HepG2 (cell line): ENCODE results near the gene SMTNL2.

Experiments used
- ASH2L ChIP-seq: fragments of 300-600, 200-600 bp; sonication (generic); IDR thresholded peaks from 2 replicates; pipeline ENCODE4 v1.7.0; 2017; ENCODE audit warnings: low read depth, mild to moderate bottlenecking, moderate library complexity, mixed read lengths, low read length; ENCODE audit not compliant: insufficient read length
- CTCF ChIP-seq: sonication (generic); formaldehyde crosslinking; IDR thresholded peaks from 2 replicates; pipeline ENCODE4 v1.5.0; 2020; ENCODE audit warnings: mild to moderate bottlenecking, missing genetic modification reagents, moderate library complexity
- DR1 ChIP-seq: sonication (generic); formaldehyde crosslinking; IDR thresholded peaks from 2 replicates; pipeline ENCODE4 v1.8.0; 2021; ENCODE audit warnings: mild to moderate bottlenecking, missing genetic modification reagents, inconsistent platforms
- EP300 ChIP-seq, 3 experiments: sonication (generic) in 1 of 3; formaldehyde crosslinking in 1 of 3; IDR thresholded peaks; 2 replicates each; pipeline versions ENCODE4 v1.5.1 to v1.6.1; 2011 to 2020; ENCODE audit warnings: low read depth in 2 of 3, low read length in 2 of 3, borderline replicate concordance in 1 of 3, improper control_type of control experiment in 1 of 3, mild to moderate bottlenecking in 1 of 3, missing genetic modification reagents in 1 of 3, moderate library complexity in 1 of 3
- FOXA1 ChIP-seq, 2 experiments: fragments of 450-650 bp in 1 of 2; sonication (generic) in 1 of 2; formaldehyde crosslinking in 1 of 2; IDR thresholded peaks; 2 replicates each; pipeline versions ENCODE4 v1.4.0 to v1.6.1; 2016 to 2020; ENCODE audit warnings: missing genetic modification reagents in 1 of 2
- JUN ChIP-seq: sonication (generic); formaldehyde crosslinking; IDR thresholded peaks from 2 replicates; pipeline ENCODE4 v1.4.0; 2020; ENCODE audit warnings: mild to moderate bottlenecking, missing genetic modification reagents
- ZFX ChIP-seq: sonication (generic); formaldehyde crosslinking; IDR thresholded peaks from 2 replicates; pipeline ENCODE4 v1.4.0; 2020; ENCODE audit warnings: mild to moderate bottlenecking, low read depth, missing genetic modification reagents, moderate library complexity
- ZNF264 ChIP-seq: sonication (generic); formaldehyde crosslinking; IDR thresholded peaks from 2 replicates; pipeline ENCODE4 v1.4.0; 2020; ENCODE audit warnings: missing genetic modification reagents
- ZNF629 ChIP-seq: sonication (generic); formaldehyde crosslinking; conservative IDR thresholded peaks from 2 replicates; pipeline ENCODE4 v1.5.0; 2020; ENCODE audit warnings: missing genetic modification reagents
- ZSCAN31 ChIP-seq: sonication (generic); formaldehyde crosslinking; IDR thresholded peaks from 2 replicates; pipeline ENCODE4 v1.5.0; 2020; ENCODE audit warnings: low read depth, mild to moderate bottlenecking, missing genetic modification reagents
- TF ChIP-seq, protein P1 (sequence below): sonication (generic); formaldehyde crosslinking; IDR thresholded peaks from 2 replicates; pipeline ENCODE4 v1.4.0; 2020; ENCODE audit warnings: missing genetic modification reagents
- TF ChIP-seq, protein P2 (sequence below), 2 experiments: IDR thresholded peaks; 2 replicates each; pipeline ENCODE4 v1.6.1; 2011 to 2012; ENCODE audit warnings: low read length in 2 of 2, borderline replicate concordance in 1 of 2, low read depth in 1 of 2, mild to moderate bottlenecking in 1 of 2, moderate library complexity in 1 of 2

DNA sequence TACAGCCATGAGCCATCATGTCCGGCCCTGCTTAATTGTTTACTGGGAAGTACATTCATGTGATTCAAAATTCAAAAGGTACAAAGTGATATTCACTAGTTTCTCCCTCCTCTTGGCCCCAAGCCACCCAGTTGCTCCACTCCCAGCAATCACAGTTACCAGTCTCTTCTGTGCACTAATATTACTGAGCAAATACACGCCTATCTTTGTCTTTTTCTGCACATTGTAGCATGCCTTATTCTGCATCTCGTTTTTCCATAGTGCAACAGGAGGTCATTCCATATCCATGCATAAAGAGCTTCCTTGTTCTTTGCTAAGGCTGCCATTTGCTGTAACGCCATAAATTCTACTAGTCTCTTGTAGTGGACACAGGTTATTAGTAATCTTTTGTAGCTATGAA is 59.3 kb downstream of the SMTNL2 start:
- TF ChIP-seq JUN (CRISPR knock-in tag) = no peak
- no peak for TF ChIP-seq EP300 (IDR thresholded peaks at IDR 0.05; ENCODE audit: low read depth in 2 of 2, low read length in 2 of 2)
- no peak for TF ChIP-seq EP300 (CRISPR knock-in tag; IDR thresholded peaks at IDR 0.05; ENCODE audit: borderline replicate concordance)
- TF ChIP-seq, protein P1, sequence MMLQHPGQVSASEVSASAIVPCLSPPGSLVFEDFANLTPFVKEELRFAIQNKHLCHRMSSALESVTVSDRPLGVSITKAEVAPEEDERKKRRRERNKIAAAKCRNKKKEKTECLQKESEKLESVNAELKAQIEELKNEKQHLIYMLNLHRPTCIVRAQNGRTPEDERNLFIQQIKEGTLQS (CRISPR knock-in tag) = no peak
- TF ChIP-seq CTCF (CRISPR knock-in tag) = no peak
- no peak for TF ChIP-seq DR1 (CRISPR knock-in tag)
- TF ChIP-seq, protein P2, sequence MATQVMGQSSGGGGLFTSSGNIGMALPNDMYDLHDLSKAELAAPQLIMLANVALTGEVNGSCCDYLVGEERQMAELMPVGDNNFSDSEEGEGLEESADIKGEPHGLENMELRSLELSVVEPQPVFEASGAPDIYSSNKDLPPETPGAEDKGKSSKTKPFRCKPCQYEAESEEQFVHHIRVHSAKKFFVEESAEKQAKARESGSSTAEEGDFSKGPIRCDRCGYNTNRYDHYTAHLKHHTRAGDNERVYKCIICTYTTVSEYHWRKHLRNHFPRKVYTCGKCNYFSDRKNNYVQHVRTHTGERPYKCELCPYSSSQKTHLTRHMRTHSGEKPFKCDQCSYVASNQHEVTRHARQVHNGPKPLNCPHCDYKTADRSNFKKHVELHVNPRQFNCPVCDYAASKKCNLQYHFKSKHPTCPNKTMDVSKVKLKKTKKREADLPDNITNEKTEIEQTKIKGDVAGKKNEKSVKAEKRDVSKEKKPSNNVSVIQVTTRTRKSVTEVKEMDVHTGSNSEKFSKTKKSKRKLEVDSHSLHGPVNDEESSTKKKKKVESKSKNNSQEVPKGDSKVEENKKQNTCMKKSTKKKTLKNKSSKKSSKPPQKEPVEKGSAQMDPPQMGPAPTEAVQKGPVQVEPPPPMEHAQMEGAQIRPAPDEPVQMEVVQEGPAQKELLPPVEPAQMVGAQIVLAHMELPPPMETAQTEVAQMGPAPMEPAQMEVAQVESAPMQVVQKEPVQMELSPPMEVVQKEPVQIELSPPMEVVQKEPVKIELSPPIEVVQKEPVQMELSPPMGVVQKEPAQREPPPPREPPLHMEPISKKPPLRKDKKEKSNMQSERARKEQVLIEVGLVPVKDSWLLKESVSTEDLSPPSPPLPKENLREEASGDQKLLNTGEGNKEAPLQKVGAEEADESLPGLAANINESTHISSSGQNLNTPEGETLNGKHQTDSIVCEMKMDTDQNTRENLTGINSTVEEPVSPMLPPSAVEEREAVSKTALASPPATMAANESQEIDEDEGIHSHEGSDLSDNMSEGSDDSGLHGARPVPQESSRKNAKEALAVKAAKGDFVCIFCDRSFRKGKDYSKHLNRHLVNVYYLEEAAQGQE (IDR thresholded peaks at IDR 0.05; ENCODE audit: borderline replicate concordance in 1 of 2, low read depth in 1 of 2, low read length in 2 of 2) = no peak
- no peak for TF ChIP-seq ZNF629 (CRISPR knock-in tag)
- no peak for TF ChIP-seq ASH2L
- no peak for TF ChIP-seq ZSCAN31
- no peak for TF ChIP-seq ZNF264 (CRISPR knock-in tag)
- no peak for TF ChIP-seq FOXA1 (IDR thresholded peaks at IDR 0.05)
- TF ChIP-seq FOXA1 (CRISPR knock-in tag; IDR thresholded peaks at IDR 0.05) = no peak
- no peak for TF ChIP-seq ZFX (CRISPR knock-in tag)
